K562 (cell line): ENCODE results near the gene PAQR6. TPM values are rescaled to one million over a fixed set of nuclear protein-coding genes. Genes with fewer than 3 reads are reported as not detected.

Experiments used
- BRD4 ChIP-seq: fragments of 200-600 bp; sonication (generic); IDR thresholded peaks from 2 replicates; pipeline ENCODE4 v1.6.1; 2017; ENCODE audit warnings: inconsistent platforms
- FOSL1 ChIP-seq: fragments of 200-800 bp; sonication (Bioruptor generic); conservative IDR thresholded peaks from 2 replicates; pipeline ENCODE4 v1.6.1; 2016; ENCODE audit warnings: missing genetic modification characterization, missing compliant biosample characterization
- MCM5 ChIP-seq: fragments of 450-650 bp; IDR thresholded peaks from 2 replicates; pipeline ENCODE4 v1.6.1; 2016; ENCODE audit warnings: low read depth
- MTA1 ChIP-seq: fragments of 450-650 bp; IDR thresholded peaks from 2 replicates; pipeline ENCODE4 v1.6.1; 2017; ENCODE audit warnings: borderline replicate concordance
- NUFIP1 ChIP-seq: fragments of 450-650 bp; IDR thresholded peaks from 2 replicates; pipeline ENCODE4 v1.6.1; 2018; ENCODE audit not compliant: partially characterized antibody
- SETDB1 ChIP-seq: IDR thresholded peaks from one replicate; pipeline ENCODE4 v1.6.1; 2012; ENCODE audit warnings: low read length, control low read depth, inconsistent platforms
- STAT5A ChIP-seq: IDR thresholded peaks from 2 replicates; pipeline ENCODE4 v1.6.1; 2012; ENCODE audit warnings: low read length, inconsistent platforms, borderline replicate concordance
- ZNF253 ChIP-seq: fragments of 250-450 bp; sonication (Bioruptor Pico); conservative IDR thresholded peaks from 2 replicates; pipeline ENCODE4 v1.6.1; 2021; ENCODE audit warnings: mild to moderate bottlenecking
- ZNF347 ChIP-seq: fragments of 450-650 bp; formaldehyde crosslinking; IDR thresholded peaks from 2 replicates; pipeline ENCODE4 v1.4.0; 2020; ENCODE audit warnings: low read depth, mild to moderate bottlenecking, moderate library complexity
- ZNF778 ChIP-seq: fragments of 450-650 bp; formaldehyde crosslinking; IDR thresholded peaks from 2 replicates; pipeline ENCODE4 v1.4.0; 2020; ENCODE audit warnings: mild to moderate bottlenecking, moderate library complexity
- ZNF830 ChIP-seq: fragments of 250-450 bp; sonication (Bioruptor Pico); IDR thresholded peaks from 2 replicates; pipeline ENCODE4 v1.5.0; 2021; ENCODE audit warnings: mild to moderate bottlenecking
- polyA plus RNA-seq, 8 experiments: library from polyadenylated mRNA; depleted of rRNA in 4 of 8; stranded (reverse) in 5 of 8; unstranded in 3 of 8; fragments of >200 nt; fragmentation: Nextera tagmentation in 2 of 8; fragmentation: Illumina TruSeq in 1 of 8; extraction: Ambion mirVana in 2 of 8; extraction: Trizol in 1 of 8; gene quantifications; 2 replicates each; pipeline versions ENCODE4 v1.2.1 to v1.2.3, GENCODE V29; 2011 to 2014; ENCODE audit warnings: inconsistent platforms in 1 of 8, missing spikeins in 1 of 8
- total RNA-seq, 7 experiments: library from RNA; depleted of rRNA in 6 of 7; stranded (reverse); fragments of >200 nt in 6 of 7; fragmentation: Illumina TruSeq in 2 of 7; extraction: Trizol in 2 of 7; gene quantifications; 2 replicates each; pipeline versions ENCODE4 v1.2.1 to v1.2.3, GENCODE V29; 2011 to 2021; ENCODE audit warnings: low replicate concordance in 1 of 7
- TF ChIP-seq, protein P1 (sequence below): fragments of 450-650 bp; IDR thresholded peaks from 2 replicates; pipeline ENCODE4 v1.6.1; 2017; ENCODE audit warnings: mild to moderate bottlenecking, moderate library complexity
- TF ChIP-seq, protein P2 (sequence below): sonication (generic); formaldehyde crosslinking; IDR thresholded peaks from 2 replicates; pipeline ENCODE4 v1.8.1; 2023; ENCODE audit warnings: missing genetic modification reagents, mild to moderate bottlenecking, borderline replicate concordance
- TF ChIP-seq, protein P3 (sequence below): fragments of 450-650 bp; IDR thresholded peaks from 2 replicates; pipeline ENCODE4 v1.6.1; 2016; ENCODE audit warnings: mild to moderate bottlenecking
- TF ChIP-seq, protein P4 (sequence below): IDR thresholded peaks from 2 replicates; pipeline ENCODE4 v1.6.1; 2014; ENCODE audit warnings: antibody characterized with exemption
- TF ChIP-seq, protein P5 (sequence below): fragments of 450-650 bp; conservative IDR thresholded peaks from 2 replicates; pipeline ENCODE4 v1.6.1; 2016; ENCODE audit warnings: missing genetic modification characterization, low read depth, mild to moderate bottlenecking, missing compliant biosample characterization, moderate library complexity

The PAQR6 gene
- total and polyA plus RNA-seq, 9 of the 15 experiments (the other 6 are each of a cell fraction or from before 2014, with no cell fraction given): 0.07 to 1.8 (median 0.62) TPM

DNA sequence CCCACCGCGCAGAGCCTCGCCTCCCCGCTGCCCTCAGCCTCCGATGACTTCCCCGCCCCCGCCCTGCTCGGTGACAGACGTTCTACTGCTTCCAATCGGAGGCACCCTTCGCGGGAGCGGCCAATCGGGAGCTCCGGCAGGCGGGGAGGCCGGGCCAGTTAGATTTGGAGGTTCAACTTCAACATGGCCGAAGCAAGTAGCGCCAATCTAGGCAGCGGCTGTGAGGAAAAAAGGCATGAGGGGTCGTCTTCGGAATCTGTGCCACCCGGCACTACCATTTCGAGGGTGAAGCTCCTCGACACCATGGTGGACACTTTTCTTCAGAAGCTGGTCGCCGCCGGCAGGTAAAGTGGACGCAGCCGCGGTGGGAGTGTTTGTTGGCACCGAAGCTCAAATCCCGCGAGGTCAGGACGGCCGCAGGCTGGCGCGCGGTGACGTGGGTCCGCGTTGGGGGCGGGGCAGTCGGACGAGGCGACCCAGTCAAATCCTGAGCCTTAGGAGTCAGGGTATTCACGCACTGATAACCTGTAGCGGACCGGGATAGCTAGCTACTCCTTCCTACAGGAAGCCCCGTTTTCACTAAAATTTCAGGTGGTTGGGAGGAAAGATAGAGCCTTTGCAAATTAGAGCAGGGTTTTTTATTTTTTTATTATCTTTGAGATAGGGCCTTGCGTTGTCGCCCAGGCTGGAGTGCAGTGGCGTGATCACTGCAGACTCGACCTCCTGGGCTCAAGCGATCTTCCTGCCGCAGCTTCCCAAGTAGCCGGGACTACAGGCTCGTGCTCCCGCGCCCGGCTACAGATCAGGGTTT is 34.8 kb downstream of the PAQR6 start, which contains the start of gene PMF1 (continued):
- TF ChIP-seq, protein P1, sequence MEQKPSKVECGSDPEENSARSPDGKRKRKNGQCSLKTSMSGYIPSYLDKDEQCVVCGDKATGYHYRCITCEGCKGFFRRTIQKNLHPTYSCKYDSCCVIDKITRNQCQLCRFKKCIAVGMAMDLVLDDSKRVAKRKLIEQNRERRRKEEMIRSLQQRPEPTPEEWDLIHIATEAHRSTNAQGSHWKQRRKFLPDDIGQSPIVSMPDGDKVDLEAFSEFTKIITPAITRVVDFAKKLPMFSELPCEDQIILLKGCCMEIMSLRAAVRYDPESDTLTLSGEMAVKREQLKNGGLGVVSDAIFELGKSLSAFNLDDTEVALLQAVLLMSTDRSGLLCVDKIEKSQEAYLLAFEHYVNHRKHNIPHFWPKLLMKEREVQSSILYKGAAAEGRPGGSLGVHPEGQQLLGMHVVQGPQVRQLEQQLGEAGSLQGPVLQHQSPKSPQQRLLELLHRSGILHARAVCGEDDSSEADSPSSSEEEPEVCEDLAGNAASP: no peak
- TF ChIP-seq, protein P2, sequence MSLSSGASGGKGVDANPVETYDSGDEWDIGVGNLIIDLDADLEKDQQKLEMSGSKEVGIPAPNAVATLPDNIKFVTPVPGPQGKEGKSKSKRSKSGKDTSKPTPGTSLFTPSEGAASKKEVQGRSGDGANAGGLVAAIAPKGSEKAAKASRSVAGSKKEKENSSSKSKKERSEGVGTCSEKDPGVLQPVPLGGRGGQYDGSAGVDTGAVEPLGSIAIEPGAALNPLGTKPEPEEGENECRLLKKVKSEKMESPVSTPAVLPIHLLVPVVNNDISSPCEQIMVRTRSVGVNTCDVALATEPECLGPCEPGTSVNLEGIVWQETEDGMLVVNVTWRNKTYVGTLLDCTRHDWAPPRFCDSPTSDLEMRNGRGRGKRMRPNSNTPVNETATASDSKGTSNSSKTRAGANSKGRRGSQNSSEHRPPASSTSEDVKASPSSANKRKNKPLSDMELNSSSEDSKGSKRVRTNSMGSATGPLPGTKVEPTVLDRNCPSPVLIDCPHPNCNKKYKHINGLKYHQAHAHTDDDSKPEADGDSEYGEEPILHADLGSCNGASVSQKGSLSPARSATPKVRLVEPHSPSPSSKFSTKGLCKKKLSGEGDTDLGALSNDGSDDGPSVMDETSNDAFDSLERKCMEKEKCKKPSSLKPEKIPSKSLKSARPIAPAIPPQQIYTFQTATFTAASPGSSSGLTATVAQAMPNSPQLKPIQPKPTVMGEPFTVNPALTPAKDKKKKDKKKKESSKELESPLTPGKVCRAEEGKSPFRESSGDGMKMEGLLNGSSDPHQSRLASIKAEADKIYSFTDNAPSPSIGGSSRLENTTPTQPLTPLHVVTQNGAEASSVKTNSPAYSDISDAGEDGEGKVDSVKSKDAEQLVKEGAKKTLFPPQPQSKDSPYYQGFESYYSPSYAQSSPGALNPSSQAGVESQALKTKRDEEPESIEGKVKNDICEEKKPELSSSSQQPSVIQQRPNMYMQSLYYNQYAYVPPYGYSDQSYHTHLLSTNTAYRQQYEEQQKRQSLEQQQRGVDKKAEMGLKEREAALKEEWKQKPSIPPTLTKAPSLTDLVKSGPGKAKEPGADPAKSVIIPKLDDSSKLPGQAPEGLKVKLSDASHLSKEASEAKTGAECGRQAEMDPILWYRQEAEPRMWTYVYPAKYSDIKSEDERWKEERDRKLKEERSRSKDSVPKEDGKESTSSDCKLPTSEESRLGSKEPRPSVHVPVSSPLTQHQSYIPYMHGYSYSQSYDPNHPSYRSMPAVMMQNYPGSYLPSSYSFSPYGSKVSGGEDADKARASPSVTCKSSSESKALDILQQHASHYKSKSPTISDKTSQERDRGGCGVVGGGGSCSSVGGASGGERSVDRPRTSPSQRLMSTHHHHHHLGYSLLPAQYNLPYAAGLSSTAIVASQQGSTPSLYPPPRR (CRISPR knock-in tag): no peak
- TF ChIP-seq MCM5: no peak
- TF ChIP-seq ZNF347 (CRISPR knock-in tag): no peak
- TF ChIP-seq, protein P3, sequence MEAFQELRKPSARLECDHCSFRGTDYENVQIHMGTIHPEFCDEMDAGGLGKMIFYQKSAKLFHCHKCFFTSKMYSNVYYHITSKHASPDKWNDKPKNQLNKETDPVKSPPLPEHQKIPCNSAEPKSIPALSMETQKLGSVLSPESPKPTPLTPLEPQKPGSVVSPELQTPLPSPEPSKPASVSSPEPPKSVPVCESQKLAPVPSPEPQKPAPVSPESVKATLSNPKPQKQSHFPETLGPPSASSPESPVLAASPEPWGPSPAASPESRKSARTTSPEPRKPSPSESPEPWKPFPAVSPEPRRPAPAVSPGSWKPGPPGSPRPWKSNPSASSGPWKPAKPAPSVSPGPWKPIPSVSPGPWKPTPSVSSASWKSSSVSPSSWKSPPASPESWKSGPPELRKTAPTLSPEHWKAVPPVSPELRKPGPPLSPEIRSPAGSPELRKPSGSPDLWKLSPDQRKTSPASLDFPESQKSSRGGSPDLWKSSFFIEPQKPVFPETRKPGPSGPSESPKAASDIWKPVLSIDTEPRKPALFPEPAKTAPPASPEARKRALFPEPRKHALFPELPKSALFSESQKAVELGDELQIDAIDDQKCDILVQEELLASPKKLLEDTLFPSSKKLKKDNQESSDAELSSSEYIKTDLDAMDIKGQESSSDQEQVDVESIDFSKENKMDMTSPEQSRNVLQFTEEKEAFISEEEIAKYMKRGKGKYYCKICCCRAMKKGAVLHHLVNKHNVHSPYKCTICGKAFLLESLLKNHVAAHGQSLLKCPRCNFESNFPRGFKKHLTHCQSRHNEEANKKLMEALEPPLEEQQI: no peak
- no peak for TF ChIP-seq ZNF778 (CRISPR knock-in tag)
- no peak for TF ChIP-seq STAT5A
- peak; percentile 23; the same call in 1 of the 2 replicates for TF ChIP-seq MTA1
- TF ChIP-seq NUFIP1: no peak
- TF ChIP-seq, protein P4, sequence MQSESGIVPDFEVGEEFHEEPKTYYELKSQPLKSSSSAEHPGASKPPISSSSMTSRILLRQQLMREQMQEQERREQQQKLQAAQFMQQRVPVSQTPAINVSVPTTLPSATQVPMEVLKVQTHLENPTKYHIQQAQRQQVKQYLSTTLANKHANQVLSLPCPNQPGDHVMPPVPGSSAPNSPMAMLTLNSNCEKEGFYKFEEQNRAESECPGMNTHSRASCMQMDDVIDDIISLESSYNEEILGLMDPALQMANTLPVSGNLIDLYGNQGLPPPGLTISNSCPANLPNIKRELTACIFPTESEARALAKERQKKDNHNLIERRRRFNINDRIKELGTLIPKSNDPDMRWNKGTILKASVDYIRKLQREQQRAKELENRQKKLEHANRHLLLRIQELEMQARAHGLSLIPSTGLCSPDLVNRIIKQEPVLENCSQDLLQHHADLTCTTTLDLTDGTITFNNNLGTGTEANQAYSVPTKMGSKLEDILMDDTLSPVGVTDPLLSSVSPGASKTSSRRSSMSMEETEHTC: no peak
- TF ChIP-seq SETDB1: no peak
- TF ChIP-seq ZNF830: peak; percentile 83; the same call in 1 of the 2 replicates
- TF ChIP-seq, protein P5, sequence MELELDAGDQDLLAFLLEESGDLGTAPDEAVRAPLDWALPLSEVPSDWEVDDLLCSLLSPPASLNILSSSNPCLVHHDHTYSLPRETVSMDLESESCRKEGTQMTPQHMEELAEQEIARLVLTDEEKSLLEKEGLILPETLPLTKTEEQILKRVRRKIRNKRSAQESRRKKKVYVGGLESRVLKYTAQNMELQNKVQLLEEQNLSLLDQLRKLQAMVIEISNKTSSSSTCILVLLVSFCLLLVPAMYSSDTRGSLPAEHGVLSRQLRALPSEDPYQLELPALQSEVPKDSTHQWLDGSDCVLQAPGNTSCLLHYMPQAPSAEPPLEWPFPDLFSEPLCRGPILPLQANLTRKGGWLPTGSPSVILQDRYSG (tag): no peak
- peak; percentile 31; the same call in 1 of the 2 replicates for TF ChIP-seq FOSL1 (tag)
- no peak; the same call in 1 of the 2 replicates for TF ChIP-seq BRD4
- no peak for TF ChIP-seq ZNF253 (CRISPR knock-in tag)
